CD4-positive, alpha-beta T cell treated with Interleukin-6 at 100 ng/mL for 8 hours (primary cell): Measurements from ENCODE around the gene CLIC3.
A peak's percentile ranks its signal among the peaks of the same experiment; 100 is the strongest.

Source experiments
- DNase-seq: peaks from one replicate; pipeline ENCODE4 v3.0.0-alpha.2; 2020; ENCODE audit warnings: mixed read lengths, low spot score

CLIC3 gene

GRCh38 chr9:137000177-137000930 is 4.0 kb upstream of the CLIC3 start:
- DNase-seq: no peak

GRCh38 chr9:136997830-136998234 is 1.5 kb upstream of the CLIC3 start:
- peak; percentile 38 for DNase-seq

DNA sequence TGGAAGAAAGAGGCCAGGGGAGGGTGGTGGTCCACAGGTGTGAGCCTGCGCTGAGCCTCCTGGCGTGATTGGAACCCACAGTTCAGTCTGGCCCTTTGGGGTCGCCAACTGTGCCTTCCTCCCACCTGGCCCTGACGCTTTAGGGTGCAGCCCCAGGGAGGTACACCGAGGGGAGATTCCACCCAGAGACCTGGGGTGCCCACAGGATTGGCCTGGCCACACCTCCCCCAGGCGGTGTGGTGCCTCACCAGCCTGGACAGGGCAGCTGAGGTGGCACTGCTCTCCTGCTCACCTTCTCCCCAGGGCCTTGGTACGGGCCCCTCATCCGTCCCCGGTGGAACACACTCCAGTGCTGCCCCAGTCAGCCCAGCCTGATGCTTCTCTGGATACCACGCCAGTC is 1.0 kb upstream of the CLIC3 start:
- DNase-seq: no peak

- no peak for DNase-seq
Measured at GRCh38 chr9:136995772-136996311, 526 bp downstream of the CLIC3 start.

- no peak for DNase-seq
Measured at GRCh38 chr9:136995362-136995761, 1.0 kb downstream of the CLIC3 start.

DNA sequence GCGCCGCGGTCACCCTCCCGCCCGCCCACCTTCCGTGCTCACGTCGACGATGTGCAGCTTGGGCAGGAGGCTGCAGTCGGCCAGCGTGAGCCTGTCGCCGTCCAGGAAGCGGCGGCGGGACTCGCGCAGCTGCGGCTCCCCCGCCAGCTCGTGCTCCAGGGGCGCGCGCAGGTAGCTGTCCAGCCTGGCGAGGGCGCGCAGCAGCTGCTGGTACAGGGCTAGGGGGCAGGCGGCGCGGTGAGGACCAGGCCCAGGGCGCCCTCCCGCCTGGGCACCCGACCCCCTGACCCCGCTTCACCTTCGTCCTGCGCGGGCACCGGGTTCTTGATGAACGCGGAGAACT is 1.5 kb downstream of the CLIC3 start:
- DNase-seq: no peak

DNA sequence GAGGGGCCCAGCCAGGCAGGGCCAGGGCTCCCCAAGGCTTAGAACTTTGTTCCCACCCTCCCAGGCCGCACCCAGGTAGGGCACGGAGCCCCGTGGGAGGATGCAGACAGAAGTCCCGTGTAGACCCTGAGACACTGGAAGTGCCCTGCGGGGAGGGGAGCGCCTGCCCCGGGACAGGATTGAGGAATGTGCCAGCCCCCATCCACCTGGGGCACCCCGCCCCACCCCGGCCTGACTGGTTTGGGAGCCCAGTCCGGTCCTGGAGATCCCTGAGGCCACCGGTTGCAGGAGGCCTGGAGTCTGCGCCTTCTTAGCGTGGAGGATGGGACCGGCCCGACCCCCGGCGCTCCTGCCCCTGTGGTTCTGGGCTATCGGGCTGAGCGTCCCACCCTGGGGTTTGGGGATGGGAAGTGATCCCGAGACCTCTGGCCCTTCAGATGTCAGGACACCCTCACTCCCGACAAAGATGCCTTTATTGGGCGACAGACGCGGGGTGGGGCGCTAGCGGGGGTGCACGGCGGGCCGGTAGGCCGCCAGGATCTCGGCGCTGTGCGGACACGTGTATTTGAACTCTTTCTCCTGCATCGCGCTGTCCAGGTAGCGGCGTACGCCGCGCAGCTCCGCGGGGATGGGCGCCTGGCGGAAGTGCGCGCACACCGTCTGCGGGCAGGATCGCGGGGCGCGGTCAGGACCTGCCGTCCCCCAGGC is 2.0 kb downstream of the CLIC3 start:
- DNase-seq: no peak

- no peak for DNase-seq
Measured at GRCh38 chr9:136992819-136993369, 3.5 kb downstream of the CLIC3 start.

DNA sequence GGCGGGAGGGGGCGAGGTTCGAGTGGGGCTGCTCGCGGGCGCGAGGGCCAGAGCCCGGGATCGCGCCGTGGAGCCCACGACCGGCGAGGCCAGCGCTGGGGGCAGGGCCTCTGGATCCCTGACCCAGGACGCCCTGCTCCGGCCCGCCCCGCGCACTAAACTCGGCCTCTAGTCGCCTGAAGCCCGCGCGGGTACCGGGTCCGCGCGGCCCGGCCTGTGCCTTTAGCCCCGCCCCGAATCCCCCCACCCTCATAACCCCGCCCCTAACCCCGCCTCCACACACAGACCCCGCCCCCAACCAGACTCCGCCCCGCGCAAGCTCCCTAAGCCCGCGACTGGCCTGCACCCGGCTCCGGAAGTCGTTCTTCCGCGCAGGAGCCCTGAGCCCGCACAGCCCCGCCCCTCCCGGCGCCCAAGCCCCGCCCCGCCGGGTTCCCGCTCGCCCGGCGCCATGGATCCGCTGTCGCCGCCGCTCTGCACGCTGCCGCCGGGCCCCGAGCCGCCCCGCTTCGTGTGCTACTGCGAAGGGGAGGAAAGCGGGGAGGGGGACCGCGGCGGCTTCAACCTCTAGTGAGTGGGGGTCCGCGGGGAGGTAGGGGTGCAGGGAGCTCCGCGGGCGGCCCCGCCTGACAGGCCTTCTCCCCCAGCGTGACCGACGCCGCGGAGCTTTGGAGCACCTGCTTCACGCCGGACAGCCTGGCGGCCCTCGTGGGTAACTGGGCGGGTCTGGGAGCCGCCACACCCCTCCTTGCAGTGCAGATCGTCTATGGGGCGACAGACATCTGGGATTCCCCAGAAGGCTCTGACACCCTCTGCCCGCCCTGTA is 4.2 kb downstream of the CLIC3 start, which contains the start of gene PAXX:
Gene PAXX, plus strand, starts transcription at position 430 of the 826 bp plus-strand sequence. Its CDS starts 22 bp downstream, at position 452.
- DNase-seq: peak; percentile 93

DNA sequence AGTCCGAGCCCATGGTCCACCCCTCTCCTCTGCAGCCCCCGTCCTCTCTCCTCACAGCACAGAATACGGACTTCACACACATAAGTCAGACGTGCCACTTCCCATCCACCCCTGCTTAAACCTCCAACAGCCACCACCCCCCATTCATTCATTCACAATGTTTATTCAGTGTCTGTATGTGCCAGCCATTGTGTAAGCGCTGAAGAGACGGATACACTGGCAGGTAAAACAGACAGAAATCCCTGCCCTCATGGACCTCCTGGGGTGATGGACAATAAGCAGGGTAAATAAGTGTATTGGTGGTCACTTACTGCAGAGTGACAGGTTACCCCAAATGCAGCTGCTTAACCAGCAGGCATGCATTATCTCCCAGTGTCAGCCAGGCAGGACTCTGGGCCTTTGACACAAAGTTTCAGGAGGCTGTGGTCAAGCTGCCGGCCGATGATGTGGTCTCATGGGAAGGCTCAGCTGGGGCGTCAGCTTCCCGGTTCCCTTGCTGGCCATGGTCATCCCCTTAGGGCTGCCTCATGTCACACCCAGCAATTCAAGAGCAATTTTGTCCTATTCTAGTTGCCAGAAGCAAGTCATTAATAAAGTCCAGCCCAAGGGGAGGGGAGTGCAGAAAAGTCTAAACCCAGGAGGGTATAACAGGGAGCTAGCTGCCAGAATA is 6.0 kb downstream of the CLIC3 start:
- no peak for DNase-seq

GRCh38 chr9:136988872-136989271 is 7.5 kb downstream of the CLIC3 start:
- DNase-seq: no peak

DNA sequence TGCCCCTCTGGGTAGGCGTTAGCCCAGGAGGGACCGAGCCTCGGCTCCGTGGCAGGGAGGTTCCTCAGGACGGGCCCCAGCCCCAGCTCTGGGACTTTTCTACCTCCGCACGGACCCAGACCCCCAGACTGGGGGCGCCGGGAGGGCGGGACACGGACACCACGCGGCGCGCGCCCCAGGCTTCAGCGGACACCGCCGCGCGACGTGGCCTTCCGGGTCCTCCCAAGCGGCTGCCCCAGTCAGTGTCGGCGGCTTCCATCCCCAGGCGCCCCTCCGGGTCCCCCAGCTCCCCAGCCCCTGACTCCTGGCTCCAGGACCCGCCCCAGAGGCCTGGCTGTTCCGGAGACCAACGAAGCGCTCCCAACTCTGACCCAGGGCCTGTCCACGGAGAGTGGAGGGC is 10.5 kb downstream of the CLIC3 start:
- DNase-seq: no peak

DNA sequence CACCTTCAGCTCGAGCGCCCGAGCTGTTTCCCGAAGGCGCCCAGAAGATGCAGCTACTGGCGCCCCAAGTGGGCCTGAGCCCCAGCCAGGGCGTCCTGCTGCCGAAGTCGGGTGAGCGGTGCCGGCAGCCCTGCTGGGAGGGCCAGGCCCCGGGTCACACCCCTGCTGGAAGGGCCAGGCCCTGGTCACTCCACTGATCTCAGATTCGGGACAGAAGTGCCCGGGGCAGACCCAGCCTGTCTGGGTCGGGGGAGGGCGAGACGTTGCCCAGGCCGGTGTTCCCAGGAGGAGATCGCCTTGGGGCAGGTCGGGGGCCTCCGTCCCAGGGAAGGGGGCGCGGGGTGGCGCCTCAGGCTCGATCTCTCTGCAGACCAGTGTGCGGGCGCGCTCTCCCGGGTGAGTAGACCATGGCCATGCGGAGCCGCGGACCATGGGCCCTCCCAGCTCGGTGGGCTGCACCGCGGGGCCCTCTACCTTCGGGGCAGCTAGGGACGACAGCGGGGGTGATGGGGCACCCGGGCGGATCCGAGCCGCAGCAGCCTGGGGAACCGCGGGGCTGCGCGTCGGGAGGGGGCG is 11.3 kb downstream of the CLIC3 start:
- DNase-seq: no peak

DNA sequence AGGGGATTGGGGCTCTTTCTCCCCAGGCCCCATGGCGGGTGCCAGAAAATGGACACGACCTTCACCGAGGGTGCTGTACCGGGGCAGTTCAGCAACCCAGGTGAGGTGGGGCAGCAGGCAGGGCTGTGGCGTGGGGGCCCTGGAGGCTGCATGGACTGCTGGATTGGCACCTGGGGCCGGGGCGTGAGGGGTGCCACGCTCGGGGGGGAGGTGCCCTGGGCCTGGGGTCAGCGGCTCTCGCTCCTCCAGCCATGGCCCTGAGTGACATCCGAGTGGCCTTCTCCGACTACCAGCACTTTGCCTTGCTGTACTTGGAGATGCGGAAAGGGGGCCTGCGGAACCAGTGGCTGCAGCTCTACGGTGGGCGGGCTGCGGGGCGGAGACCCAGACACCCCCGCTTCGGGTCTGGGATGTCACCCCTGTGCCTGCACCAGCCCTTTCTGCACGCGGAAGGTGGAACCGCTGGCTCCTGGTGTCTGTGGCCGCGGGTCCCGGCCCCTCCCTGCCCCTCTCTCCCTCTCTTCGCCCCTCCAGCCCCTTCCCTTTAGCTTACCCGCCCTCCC is 11.8 kb downstream of the CLIC3 start:
- DNase-seq: no peak

DNA sequence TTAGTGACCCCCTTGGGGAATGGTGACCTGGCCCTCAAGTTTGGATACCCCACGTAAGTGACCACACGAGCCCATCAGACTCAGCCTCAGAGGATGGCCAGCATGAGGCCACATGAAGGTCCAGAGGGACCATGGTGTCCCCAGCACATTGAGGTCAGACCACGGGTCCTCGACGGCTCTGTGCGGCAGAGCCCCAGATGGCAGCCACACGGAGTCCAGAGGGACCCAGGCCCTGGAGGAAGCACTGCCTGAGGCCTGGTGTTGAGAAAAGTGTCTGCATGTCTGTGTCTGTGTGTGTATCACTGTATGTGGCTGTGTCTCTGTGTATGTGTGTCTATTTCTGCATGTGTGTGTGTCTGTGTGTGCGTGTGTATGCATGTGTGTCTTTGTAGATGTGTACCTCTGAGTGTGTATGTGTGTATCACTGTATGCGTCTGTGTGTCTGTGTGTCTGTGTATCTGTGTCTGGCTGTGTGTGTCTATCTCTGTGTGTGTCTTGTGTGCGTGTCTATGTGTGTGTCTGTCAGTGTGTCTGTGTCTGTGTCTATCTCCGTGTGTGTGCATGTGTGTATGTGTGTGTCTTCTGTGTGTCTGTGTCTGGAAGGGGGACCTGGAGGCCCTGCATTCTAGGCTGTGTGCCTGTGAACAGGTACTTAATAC is 12.6 kb downstream of the CLIC3 start:
- no peak for DNase-seq

DNA sequence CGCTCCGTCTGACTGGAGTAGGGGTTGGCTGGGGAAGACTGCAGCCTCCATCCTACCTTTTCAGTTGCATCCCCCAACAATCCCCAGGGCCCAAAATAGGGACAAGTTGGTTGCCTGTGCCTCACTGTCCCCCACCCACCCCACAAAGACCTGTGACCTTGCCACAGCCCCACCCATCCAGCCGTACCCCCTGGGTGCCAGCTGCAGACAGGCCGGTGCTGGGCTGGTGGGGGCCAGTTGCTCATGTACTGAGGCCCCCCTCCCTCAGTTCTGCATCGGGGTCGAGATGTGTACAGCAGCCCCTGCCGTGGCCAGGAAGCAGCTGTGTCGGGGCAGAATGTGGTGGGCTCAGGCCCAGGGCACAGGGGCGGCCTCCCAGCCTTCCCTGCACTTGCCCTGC is 13.2 kb downstream of the CLIC3 start:
- no peak for DNase-seq

DNA sequence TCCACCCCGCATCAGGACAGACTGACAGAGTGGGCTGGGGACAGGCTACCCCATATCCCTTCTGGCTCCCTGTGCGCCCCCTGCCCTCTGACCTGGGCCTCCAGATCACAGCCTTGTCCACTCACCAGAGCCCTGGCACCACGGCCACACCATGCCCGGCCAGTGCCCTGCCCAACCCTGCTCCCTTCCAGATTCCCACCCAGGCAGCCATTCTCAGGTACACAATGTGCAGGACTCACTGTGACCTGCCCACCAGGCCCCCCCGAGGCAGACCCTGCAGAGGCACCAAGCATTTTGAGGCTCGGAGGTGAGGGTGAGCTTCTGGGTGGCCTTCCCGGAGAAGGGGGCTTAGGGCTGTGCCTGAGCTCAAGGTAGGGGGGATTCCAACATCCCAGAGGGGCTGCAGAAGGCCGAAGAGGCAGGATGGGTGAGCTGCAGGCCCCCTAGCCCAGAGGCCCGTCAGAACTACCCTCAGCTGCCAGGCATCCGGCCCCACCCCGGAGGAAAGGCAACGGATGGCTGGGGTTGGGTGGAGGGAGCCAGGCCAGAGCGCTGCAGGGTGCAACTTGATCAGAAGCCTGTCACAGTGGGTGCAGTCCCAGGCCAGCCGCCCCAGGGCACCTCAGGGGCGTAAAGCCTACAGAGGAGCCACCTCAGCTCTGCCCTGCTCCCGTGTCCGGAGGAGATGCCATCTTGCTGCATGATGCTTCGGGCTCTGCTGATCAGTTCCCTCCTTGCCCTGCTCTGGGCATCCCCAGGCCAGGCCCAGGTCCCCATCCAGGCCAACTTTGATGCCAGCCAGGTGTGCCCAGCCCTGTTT is 13.9 kb downstream of the CLIC3 start, which contains the start of gene LCNL1:
Gene LCNL1, plus strand, starts transcription at position 762 of the 820 bp plus-strand sequence. CDS start 594 bp downstream, outside the sequence.
- no peak for DNase-seq

- no peak for DNase-seq
Measured at GRCh38 chr9:136981588-136982231, 14.7 kb downstream of the CLIC3 start.
